ENCODE data around the gene KBTBD4. TPM values are rescaled to one million over a fixed set of nuclear protein-coding genes. Genes with fewer than 3 reads are reported as not detected.

Gene KBTBD4
- total RNA-seq, 1 experiment from 2014 or later = 12.3 TPM

DNA sequence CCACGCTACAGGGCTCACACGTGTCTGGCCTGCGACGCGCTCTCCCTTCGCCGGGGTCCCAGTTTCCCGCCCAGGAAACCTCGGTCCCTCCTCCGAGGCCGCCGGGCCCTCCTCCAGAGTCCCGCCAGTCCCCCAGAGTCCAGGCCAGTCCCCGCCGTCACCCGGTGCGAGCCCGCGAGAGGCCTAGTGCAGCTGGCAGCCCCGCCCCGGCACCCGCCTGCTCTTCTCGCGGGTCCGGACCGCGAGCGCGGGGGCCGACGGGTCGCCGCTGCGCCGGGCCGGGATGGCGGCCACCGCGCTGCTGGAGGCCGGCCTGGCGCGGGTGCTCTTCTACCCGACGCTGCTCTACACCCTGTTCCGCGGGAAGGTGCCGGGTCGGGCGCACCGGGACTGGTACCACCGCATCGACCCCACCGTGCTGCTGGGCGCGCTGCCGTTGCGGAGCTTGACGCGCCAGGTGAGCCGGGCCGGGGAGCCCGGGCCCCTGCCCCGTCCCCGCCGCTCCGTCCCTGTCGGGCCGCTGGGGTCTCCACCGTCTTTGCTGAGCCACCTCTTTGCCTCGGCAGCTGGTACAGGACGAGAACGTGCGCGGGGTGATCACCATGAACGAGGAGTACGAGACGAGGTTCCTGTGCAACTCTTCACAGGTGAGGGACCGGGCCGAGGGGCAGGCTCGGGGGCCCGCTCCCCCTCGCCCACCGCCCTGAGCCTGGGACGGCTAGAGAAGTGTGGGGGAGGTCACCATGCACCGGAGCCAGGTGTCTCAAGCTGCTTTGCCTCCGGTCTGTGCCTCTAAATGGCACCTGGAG lies 13.2 kb downstream of the KBTBD4 start, which contains the start of gene PTPMT1 (continued):
- TF ChIP-seq HMGXB4 (CRISPR knock-in tag; IDR thresholded peaks at IDR 0.05) = 0 out of 2 replicates have a peak, but pooled peaks have one; percentile 14
- TF ChIP-seq, protein P1, sequence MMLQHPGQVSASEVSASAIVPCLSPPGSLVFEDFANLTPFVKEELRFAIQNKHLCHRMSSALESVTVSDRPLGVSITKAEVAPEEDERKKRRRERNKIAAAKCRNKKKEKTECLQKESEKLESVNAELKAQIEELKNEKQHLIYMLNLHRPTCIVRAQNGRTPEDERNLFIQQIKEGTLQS (CRISPR knock-in tag; conservative IDR thresholded peaks at IDR 0.05) = no peak
- TF ChIP-seq, protein P2, sequence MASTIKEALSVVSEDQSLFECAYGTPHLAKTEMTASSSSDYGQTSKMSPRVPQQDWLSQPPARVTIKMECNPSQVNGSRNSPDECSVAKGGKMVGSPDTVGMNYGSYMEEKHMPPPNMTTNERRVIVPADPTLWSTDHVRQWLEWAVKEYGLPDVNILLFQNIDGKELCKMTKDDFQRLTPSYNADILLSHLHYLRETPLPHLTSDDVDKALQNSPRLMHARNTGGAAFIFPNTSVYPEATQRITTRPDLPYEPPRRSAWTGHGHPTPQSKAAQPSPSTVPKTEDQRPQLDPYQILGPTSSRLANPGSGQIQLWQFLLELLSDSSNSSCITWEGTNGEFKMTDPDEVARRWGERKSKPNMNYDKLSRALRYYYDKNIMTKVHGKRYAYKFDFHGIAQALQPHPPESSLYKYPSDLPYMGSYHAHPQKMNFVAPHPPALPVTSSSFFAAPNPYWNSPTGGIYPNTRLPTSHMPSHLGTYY (CRISPR knock-in tag; IDR thresholded peaks at IDR 0.05) = no peak
- no peak for TF ChIP-seq ZNF671 (CRISPR knock-in tag; IDR thresholded peaks at IDR 0.05)
- no peak for TF ChIP-seq ZNF219 (CRISPR knock-in tag; IDR thresholded peaks at IDR 0.05; ENCODE audit: borderline replicate concordance)
- no peak for TF ChIP-seq NFYB (CRISPR knock-in tag; conservative IDR thresholded peaks at IDR 0.05; ENCODE audit: low read depth)
- TF ChIP-seq, protein P3, sequence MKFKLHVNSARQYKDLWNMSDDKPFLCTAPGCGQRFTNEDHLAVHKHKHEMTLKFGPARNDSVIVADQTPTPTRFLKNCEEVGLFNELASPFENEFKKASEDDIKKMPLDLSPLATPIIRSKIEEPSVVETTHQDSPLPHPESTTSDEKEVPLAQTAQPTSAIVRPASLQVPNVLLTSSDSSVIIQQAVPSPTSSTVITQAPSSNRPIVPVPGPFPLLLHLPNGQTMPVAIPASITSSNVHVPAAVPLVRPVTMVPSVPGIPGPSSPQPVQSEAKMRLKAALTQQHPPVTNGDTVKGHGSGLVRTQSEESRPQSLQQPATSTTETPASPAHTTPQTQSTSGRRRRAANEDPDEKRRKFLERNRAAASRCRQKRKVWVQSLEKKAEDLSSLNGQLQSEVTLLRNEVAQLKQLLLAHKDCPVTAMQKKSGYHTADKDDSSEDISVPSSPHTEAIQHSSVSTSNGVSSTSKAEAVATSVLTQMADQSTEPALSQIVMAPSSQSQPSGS (CRISPR knock-in tag; IDR thresholded peaks at IDR 0.05; ENCODE audit: borderline replicate concordance, low read depth) = no peak
- TF ChIP-seq OVOL2 (CRISPR knock-in tag; IDR thresholded peaks at IDR 0.05; ENCODE audit: borderline replicate concordance) = no peak
- TF ChIP-seq AFF4 (CRISPR knock-in tag; IDR thresholded peaks at IDR 0.05; ENCODE audit: borderline replicate concordance) = no peak
- TF ChIP-seq, protein P4, sequence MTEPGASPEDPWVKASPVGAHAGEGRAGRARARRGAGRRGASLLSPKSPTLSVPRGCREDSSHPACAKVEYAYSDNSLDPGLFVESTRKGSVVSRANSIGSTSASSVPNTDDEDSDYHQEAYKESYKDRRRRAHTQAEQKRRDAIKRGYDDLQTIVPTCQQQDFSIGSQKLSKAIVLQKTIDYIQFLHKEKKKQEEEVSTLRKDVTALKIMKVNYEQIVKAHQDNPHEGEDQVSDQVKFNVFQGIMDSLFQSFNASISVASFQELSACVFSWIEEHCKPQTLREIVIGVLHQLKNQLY (CRISPR knock-in tag; IDR thresholded peaks at IDR 0.05) = no peak
- 0 out of 2 replicates have a peak, but pooled peaks have one; percentile 51 for TF ChIP-seq NR3C1 (CRISPR knock-in tag; conservative IDR thresholded peaks at IDR 0.05; ENCODE audit: low read depth)
- no peak for TF ChIP-seq CDX4 (CRISPR knock-in tag; IDR thresholded peaks at IDR 0.05; ENCODE audit: borderline replicate concordance)
- peak; percentile 63; the same call in 1 of the 2 replicates for TF ChIP-seq PRDM15 (CRISPR knock-in tag; IDR thresholded peaks at IDR 0.05)
- no peak for TF ChIP-seq FOXK1 (CRISPR knock-in tag; IDR thresholded peaks at IDR 0.05)
- TF ChIP-seq CREB1 (CRISPR knock-in tag; IDR thresholded peaks at IDR 0.05) = no peak; the same call in 1 of the 2 replicates
- 0 out of 2 replicates have a peak, but pooled peaks have one; percentile 18 for TF ChIP-seq SP1 (CRISPR knock-in tag; conservative IDR thresholded peaks at IDR 0.05)
- TF ChIP-seq IRF2 (CRISPR knock-in tag; IDR thresholded peaks at IDR 0.05; ENCODE audit: borderline replicate concordance, low read depth) = no peak
- no peak; the same call in 1 of the 2 replicates for TF ChIP-seq ELF4 (CRISPR knock-in tag; IDR thresholded peaks at IDR 0.05; ENCODE audit: low read depth)
- no peak for TF ChIP-seq ZBTB21 (CRISPR knock-in tag; IDR thresholded peaks at IDR 0.05; ENCODE audit: borderline replicate concordance)
- TF ChIP-seq GTF2I (CRISPR knock-in tag; conservative IDR thresholded peaks at IDR 0.05) = no peak
- TF ChIP-seq, protein P5, sequence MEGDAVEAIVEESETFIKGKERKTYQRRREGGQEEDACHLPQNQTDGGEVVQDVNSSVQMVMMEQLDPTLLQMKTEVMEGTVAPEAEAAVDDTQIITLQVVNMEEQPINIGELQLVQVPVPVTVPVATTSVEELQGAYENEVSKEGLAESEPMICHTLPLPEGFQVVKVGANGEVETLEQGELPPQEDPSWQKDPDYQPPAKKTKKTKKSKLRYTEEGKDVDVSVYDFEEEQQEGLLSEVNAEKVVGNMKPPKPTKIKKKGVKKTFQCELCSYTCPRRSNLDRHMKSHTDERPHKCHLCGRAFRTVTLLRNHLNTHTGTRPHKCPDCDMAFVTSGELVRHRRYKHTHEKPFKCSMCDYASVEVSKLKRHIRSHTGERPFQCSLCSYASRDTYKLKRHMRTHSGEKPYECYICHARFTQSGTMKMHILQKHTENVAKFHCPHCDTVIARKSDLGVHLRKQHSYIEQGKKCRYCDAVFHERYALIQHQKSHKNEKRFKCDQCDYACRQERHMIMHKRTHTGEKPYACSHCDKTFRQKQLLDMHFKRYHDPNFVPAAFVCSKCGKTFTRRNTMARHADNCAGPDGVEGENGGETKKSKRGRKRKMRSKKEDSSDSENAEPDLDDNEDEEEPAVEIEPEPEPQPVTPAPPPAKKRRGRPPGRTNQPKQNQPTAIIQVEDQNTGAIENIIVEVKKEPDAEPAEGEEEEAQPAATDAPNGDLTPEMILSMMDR (IDR thresholded peaks at IDR 0.05) = no peak

Measured in WTC11 (cell line).